ENCODE results near the gene RUVBL1. TPM values are rescaled to one million over a fixed set of nuclear protein-coding genes. Genes with fewer than 3 reads are reported as not detected.

Gene RUVBL1
- total RNA-seq, 1 donor from 2014 or later = 28.7 TPM

GRCh38 chr3:128036119-128036518, 87.5 kb downstream of the RUVBL1 start:
- no peak for DNase-seq (ENCODE audit: low spot score)

GRCh38 chr3:128033102-128033501, 90.5 kb downstream of the RUVBL1 start:
- no peak for DNase-seq (ENCODE audit: low spot score)

Other genes with a start within 250 kb of the RUVBL1 start
- 0.10 TPM for gene KBTBD12, start 208.6 kb downstream of the RUVBL1 start, total RNA-seq
- 226 TPM for gene SEC61A1, start 71.4 kb downstream of the RUVBL1 start, total RNA-seq
- gene EEFSEC, start 29.7 kb upstream of the RUVBL1 start, total RNA-seq = 13.6 TPM

Data from mesenteric fat pad (tissue), 1 donor.